ENCODE measurements around the gene CRADD.
"Not testable (repeated sequence)": the region's sequence is repeated elsewhere in the genome, so short reads cannot be mapped to it uniquely, and the experiment has no call there.

The CRADD gene

GRCh38 chr12:93901739-93902138, 224.6 kb downstream of the CRADD start:
- DNase-seq (ENCODE audit: low spot score), result no peak

- DNase-seq (ENCODE audit: low spot score), result no peak
Measured at GRCh38 chr12:93902192-93902591, 225.0 kb downstream of the CRADD start.

GRCh38 chr12:93902736-93903562, 225.8 kb downstream of the CRADD start:
- DNase-seq (ENCODE audit: low spot score), result no peak

GRCh38 chr12:93904124-93904523, 226.9 kb downstream of the CRADD start:
- no peak for DNase-seq (ENCODE audit: low spot score)

DNA sequence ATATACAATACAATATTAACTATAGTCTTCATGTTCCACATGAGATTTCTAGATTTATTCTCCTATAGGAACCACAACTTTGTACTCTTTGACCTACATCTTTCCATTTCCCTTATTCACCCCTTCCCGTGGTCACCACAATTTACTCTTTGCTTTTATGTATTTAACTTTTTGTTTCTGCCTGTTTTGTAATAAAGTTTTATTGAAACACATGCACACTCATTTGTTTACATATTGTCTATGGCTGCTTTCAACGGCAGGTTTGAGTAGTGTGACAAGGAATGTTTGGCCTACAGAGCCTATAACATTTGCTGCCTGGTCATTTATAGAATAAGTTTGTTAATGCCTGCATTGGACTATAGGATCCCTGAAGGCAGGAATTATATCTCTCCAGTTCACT, 231.1 kb downstream of the CRADD start:
- DNase-seq (ENCODE audit: low spot score), result no peak

DNA sequence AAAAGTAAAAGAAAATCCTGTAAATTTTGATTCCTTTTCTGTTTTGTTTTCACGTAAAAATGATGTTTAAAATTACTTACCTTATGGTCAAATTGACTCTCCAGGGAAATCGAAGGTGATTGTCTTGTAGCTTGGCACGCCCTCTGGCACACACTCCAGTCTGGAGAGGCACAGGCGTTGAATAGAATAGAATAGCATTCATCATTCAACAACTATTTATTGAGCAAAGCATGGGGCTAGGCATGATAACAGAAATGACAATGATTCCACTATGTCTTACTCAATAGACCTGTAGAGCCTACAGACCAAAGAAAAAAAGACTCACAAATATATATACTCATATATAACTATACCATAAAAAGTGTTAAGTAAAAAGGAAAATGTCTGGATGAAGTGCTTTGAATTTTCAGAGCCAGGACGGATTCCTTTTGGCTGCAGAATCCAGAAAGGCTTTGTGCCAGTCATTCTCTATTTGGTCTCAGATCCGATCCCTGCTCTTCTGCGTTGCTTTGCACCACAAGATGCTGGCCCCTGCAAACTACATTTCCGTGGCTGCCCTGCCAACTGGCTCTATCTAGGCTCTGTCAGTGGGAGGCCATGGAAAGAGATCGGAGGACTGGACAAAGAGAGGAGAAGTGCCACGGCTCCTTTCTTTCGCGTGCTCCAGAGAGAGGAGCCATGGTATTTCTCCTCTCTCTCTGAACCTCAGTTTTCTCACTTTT, 231.8 kb downstream of the CRADD start:
- DNase-seq (ENCODE audit: low spot score), result no peak

- no peak for DNase-seq (ENCODE audit: low spot score)
Measured at GRCh38 chr12:93911396-93911795, 234.2 kb downstream of the CRADD start.

DNA sequence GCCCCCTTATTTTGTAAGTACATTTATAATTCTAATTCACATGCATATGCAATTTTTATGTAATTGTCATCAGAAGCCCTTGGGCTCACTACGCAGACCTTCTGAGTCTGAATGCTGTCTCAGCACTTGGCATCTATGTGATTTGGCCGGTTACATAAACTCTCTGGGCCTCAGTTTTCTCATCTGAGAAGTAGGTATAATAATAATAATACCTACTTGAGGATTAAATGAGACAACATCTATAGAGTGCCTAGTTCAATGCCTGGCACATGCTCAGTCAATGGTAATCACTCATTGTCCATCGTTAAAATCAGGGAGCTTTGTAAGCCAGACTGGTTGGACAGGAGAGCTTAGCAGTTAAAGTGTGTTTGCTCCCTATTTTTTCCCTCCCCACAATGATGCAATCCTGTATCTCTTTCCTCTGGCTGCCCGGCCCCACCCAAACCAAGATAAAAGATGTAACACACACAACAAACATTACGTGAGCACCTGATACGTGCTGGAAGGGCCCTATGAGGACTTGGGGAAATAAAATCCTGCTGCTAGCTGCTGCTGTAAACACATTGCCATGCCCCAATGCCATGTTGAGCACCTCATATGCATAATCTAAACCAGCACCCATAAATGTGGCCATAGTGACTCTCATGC, 235.0 kb downstream of the CRADD start:
- DNase-seq (ENCODE audit: low spot score), result no peak

DNA sequence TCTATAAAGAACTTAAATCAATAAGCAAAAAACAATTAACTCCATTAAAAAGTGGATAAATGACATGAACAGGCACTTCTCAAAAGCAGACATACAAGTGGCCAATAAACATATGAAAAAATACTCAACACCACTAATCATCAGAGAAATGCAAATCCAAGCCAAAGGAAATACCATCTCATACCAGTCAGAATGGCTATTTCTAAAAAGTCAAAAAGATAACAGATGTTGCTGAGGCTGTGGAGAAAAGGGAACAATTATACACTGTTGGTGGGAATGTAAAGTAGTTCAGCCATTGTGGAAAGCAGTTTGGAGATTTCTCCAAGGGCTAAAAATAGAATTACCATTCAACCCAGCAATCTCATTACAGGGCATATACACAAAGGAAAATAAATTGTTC, 236.7 kb downstream of the CRADD start:
- no peak for DNase-seq (ENCODE audit: low spot score)

DNA sequence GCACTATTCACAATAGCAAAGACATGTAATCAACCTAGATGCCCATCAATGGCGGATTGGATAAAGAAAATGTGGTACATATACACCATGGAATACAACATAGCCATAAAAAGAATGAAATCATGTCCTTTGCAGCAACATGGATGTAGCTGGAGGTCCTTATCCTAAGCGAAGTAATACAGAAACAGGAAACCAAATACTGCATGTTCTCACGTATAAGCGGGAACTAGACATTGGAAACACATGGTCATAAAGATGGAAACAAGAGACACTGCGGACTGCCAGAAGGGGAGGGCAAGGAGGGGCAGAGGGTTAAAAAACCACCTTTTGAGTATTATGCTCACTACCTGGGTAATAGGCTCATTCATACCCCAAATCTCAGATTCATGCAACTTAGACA, 237.1 kb downstream of the CRADD start:
- DNase-seq (ENCODE audit: low spot score), result no peak

DNA sequence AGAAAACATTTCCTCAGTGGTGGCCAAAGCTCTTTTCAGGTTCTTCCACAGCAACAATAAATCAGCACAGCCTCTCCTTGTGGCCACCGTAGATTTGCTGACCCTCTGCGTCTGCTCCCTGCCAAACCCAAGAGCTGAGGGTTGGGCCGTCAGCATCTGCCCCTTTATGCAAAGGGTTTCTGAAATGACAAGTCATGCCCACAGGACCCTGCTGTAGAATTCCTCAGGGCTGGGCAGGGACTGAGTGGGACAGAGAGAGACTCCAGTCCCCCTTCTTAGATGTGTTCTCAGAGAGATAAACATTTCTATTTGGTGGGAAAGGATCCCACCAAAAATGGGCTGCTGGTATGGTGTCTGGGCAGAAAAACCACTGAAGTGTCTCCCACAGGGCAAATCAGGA, 238.2 kb downstream of the CRADD start:
- DNase-seq (ENCODE audit: low spot score), result no peak

DNA sequence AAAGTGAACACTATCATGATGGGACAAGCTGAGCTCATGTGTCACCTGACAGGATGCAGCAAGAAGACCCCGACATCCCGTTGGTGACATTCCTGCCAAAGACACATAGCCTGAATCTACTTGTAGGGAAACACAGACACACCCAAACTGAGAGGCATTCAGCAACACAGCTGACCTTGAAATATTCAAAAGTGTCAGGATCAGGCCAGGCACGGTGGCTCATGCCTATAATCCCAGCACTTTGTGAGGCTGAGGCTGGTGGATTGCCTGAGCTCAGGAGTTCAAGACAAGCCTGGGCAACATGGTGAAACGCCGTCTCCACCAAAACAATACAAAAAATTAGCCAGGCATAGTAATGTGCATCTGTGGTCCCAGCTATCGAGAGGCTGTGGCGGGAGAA, 239.2 kb downstream of the CRADD start:
- no peak for DNase-seq (ENCODE audit: low spot score)

GRCh38 chr12:93918262-93918661, 241.1 kb downstream of the CRADD start:
- no peak for DNase-seq (ENCODE audit: low spot score)

GRCh38 chr12:93918900-93919299, 241.7 kb downstream of the CRADD start:
- DNase-seq (ENCODE audit: low spot score), result no peak

GRCh38 chr12:93921521-93921920, 244.3 kb downstream of the CRADD start:
- DNase-seq (ENCODE audit: low spot score), result no peak

GRCh38 chr12:93922583-93923006, 245.4 kb downstream of the CRADD start:
- no peak for DNase-seq (ENCODE audit: low spot score)

DNA sequence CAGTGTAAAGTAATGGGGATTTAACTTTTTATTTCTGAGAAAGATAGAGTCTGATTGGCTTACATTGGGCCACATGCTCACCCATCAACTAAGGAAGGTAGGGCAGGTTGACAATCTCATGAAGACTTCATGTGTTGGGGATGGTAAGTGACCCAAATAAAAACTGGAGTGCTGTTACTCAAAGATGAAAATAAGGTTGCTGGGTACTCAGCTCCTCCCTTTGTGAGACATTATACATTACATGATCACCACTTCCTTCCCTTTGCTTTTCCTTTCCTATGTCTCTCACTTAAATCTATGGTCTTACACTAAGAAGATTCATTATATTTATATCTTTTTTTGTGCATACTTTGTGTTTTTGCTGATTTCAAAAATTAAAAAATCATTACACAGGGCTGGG, 247.2 kb downstream of the CRADD start:
- DNase-seq (ENCODE audit: low spot score), result no peak

DNA sequence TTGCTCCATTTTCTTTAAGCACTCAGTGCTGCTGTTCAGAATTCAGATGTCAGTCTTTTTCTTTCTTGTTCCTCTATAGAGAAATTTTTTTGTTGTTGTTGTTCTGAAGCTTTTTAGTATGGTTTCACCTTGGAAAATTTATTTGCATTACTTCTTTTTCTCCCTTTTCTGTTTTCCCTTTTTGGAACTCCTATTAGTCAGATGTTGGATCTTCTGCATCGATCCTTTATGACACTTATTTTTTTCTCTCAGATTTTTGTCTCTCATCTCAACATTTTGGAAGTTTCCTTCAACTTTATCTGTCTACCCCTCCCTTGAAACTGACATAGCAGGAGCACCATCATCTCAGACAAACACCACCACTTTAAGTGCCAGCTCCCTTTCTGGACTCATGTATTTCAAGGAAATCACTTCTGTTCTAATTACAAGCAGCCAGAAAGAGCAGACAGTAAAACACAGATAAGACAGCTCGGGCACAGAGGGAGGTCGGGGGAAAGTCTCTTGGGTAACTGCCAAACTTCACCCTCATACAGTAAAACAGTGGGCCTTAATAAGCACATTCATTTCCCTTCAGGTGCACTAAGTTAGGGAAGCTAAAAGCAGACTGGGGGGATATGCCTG, 248.5 kb downstream of the CRADD start:
- no peak for DNase-seq (ENCODE audit: low spot score)

DNA sequence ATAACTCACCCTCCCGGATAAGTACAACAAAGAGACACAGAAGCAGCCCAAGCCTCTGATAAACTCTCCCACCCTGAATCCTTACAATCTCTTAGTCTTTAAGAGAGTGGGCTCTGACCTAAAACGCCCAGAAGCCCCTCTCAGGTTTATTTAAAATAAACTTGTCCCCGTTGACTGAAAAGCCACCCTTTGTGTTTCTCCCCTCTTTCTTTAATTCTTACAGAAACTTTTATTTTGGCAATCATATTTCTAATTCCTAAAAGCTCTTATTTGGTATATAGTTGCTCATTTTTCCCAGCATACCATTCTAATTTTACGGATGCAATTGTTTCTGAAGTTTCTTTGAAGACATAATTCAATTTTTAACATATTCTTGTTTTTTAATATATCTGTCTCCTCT, 249.1 kb downstream of the CRADD start:
- DNase-seq (ENCODE audit: low spot score), result no peak

GRCh38 chr12:93929081-93929480, 251.9 kb downstream of the CRADD start:
- DNase-seq (ENCODE audit: low spot score), result not testable (repeated sequence)

DNA sequence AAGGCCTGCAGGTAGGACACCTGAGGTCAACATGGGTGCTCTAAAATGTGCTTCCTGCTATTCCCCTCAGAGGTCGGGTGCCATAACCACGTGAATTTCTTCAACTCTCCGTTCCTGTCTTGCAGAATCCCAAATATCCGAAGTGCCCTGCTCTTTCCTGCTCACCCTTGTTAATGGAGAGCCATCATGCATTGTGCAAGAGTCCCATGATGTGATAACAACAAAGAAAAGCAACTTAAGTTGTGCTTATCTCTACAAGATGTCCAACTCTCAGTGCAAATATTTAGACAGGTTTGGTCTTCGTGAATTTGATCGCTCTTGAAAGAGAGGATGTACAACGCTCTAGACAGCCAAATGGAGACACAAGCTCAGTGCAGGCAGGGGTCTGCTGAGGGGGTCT, 260.6 kb downstream of the CRADD start:
- DNase-seq (ENCODE audit: low spot score), result no peak

GRCh38 chr12:93938317-93938716, 261.1 kb downstream of the CRADD start:
- DNase-seq (ENCODE audit: low spot score), result no peak

DNA sequence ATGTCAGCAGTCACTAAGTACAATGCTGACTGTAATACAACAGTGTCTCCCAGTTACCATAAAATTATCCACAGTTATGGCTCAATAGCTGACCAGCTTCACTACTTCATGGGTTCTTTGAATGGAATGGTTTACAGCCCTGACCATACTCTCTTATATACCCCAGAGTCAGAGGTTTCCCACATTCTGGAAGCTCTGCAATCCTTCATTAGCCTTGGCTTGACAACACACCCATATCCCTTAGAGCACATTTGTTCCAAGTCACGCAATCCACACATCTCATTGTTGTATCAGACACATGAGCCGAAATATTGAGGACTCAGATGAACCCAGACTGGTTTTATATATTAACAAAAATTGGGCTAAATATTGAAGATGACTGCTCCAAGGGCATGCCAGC, 261.8 kb downstream of the CRADD start:
- no peak for DNase-seq (ENCODE audit: low spot score)
